Kidney epithelial cell (primary cell): ENCODE results near the gene MCC. TPM values are rescaled to one million over a fixed set of nuclear protein-coding genes. Genes with fewer than 3 reads are reported as not detected.
A peak's percentile ranks its signal among the peaks of the same experiment; 100 is the strongest.

Source experiments
- DNase-seq: peaks from one replicate; pipeline ENCODE4 v3.0.0-alpha.2; 2010; ENCODE audit warnings: low read depth
- H3K27me3 ChIP-seq: 2 replicates; pipeline ENCODE4 v1.6.0; 2011; ENCODE audit warnings: low read length; ENCODE audit not compliant: control insufficient read depth, insufficient read depth
- H3K36me3 ChIP-seq: 2 replicates; pipeline ENCODE4 v1.5.1; 2011; ENCODE audit warnings: low read length; ENCODE audit not compliant: control insufficient read depth, insufficient read depth
- H3K4me3 ChIP-seq: 2 replicates; pipeline ENCODE4 v1.5.1; 2011; ENCODE audit warnings: low read depth, mild to moderate bottlenecking, control low read depth, low read length
- CTCF ChIP-seq: IDR thresholded peaks from 2 replicates; pipeline ENCODE4 v1.5.1; 2011; ENCODE audit warnings: mild to moderate bottlenecking, moderate library complexity, low read length, control low read depth, inconsistent platforms; ENCODE audit not compliant: insufficient read depth, poor library complexity, severe bottlenecking
- total RNA-seq: library from RNA; depleted of rRNA; stranded (reverse); fragments of >200 nt; gene quantifications from 2 replicates; pipeline ENCODE4 v1.2.3, GENCODE V29; 2015

Gene MCC
- total RNA-seq, 1 donor from 2014 or later: 16.7 TPM

DNA sequence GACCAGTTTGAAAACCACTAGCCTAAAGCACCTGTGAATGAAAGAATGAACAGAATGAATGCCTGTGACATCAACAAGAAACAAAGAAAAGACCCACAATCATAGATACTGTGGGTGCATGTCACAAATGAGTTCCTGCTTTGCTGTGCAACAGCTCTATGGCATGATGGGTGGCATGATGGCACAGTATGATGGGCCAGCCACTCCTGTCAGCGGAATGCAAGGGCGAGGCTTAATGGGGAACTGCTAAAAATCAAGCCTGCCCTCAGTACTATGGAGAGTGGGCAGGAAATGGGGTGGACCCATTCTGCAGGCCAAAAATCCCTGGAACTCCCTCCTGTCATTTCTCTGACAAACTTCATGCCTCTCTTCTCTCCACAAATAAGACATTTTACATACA lies 422.6 kb downstream of the MCC start:
- TF ChIP-seq CTCF: no peak
- Histone ChIP-seq H3K27me3 (no peaks in the 10 kb centered on the region), H3K4me3 (no peak overlapping the region), H3K36me3 (no peaks in the 10 kb centered on the region)
- DNase-seq: no peak

DNA sequence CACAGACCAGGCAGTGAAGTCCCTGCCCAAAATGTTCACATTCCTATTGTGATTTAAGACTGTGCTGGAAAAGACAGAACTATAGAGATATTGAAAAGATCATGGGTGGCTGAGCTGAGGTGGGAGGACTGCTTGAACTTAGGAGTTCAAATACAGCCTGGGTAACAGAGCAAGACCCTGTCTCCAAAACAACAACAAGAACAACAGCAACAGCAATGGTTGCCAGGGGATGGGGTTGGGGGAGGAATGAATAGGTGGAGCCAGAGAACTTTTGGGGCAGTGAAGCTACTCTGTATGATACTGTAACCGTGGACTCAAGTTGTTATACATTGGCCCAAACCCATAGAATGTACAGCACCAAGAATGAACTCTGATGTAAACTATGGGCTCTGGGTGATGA lies 423.4 kb downstream of the MCC start:
- Histone ChIP-seq H3K36me3 (no peaks in the 10 kb centered on the region), H3K4me3 (no peak overlapping the region), H3K27me3 (no peaks in the 10 kb centered on the region)
- TF ChIP-seq CTCF: no peak
- DNase-seq: no peak

DNA sequence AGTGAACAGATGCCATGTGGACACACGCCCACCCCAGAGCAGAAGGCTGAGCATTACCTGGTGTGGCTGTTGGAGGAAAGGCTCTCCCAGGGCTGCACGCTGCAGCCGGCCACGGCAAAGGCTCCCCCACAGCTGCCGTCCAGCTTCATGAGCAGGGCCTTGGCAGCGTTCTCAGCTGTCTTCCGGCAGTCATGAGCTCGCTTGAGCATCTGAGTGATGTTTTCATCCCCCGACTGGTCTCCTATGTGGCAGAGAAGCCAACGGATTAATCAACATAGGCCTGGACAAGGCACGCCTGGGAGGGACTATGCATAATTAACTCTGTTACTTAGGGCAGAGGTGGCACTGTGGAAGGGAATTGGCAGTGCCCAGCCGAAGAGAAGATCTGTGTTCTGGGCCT lies 424.3 kb downstream of the MCC start:
- TF ChIP-seq CTCF: no peak
- H3K27me3 ChIP-seq: no peaks in the 10 kb centered on the region

DNA sequence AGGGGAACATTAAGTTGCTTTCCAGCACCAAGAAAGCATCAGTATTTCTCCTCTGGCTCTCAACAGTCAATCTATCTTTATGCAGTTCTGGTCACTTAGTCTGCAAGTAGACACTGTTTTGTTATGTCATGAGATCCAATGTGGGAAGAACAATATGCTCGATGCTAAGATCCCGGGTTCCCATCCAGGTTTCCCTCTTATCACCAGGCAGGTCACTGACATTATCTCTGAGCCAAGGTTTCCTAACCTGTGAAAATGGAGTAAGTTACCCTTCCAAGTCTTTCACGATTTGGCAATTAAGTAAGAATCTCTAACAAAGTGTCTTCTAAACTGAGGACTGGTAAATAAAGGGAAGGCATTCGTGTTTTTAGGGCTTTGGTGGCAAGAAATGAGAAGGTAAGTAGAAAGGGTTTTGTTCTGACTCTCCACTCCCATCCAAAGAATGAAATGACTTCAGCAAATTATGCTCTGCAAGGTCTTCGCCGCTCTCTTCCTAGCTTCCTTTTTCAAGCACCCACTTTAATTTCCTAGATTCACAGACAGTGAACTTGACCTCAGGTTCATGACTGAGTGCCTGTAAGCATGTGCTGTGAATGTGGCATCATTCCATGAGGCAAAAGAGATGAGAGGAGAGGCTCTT lies 425.3 kb downstream of the MCC start:
- no peak for TF ChIP-seq CTCF
- Histone ChIP-seq H3K36me3 (no peaks in the 10 kb centered on the region), H3K4me3 (no peak overlapping the region), H3K27me3 (no peaks in the 10 kb centered on the region)
- DNase-seq: no peak

More for the DNA sequence above, 424.3 kb downstream of the MCC start:
- Histone ChIP-seq H3K4me3 (no peak overlapping the region), H3K36me3 (no peaks in the 10 kb centered on the region)
- no peak for DNase-seq

- Histone ChIP-seq H3K27me3 (no peaks in the 10 kb centered on the region), H3K36me3 (no peaks in the 10 kb centered on the region), H3K4me3 (no peak overlapping the region)
- DNase-seq: peak; percentile 62
- no peak for TF ChIP-seq CTCF
Measured at GRCh38 chr5:113061846-113062780, 426.1 kb downstream of the MCC start.
